SK-N-SH (cell line): ENCODE data around the gene PHPT1. TPM values are rescaled to one million over a fixed set of nuclear protein-coding genes. Genes with fewer than 3 reads are reported as not detected.

ENCODE experiments used
- CTCF ChIA-PET: fragments of 300-600, 350-600 bp; formaldehyde crosslinking; extraction: SDS; loops from one replicate; lab custom pipeline; 2021; lab: Yijun Ruan, JAX
- POLR2A ChIA-PET: fragments of 350-600 bp; sonication (Branson Sonifier 250); formaldehyde crosslinking; extraction: SDS; loops from one replicate; lab custom pipeline; 2020; ENCODE audit warnings: antibody characterized with exemption, inconsistent platforms; lab: Yijun Ruan, JAX
- DNase-seq: peaks from one replicate; pipeline ENCODE4 v3.0.0; 2012
- H2AFZ ChIP-seq: fragments of 200-600 bp; sonication (generic); 2 replicates; pipeline ENCODE4 v1.8.1; 2016; ENCODE audit warnings: antibody characterized with exemption, mild to moderate bottlenecking, low read depth
- H3F3A ChIP-seq: fragments of 200-600 bp; sonication (generic); replicated peaks from 2 replicates; pipeline ENCODE3; 2016; ENCODE audit warnings: antibody characterized with exemption, mild to moderate bottlenecking; ENCODE audit not compliant: insufficient read depth
- H3K27ac ChIP-seq, 2 experiments: fragments of 200-500 bp in 1 of 2; fragments of 200-600 bp in 1 of 2; sonication (Bioruptor generic) in 1 of 2; sonication (generic), shearing (Covaris generic) in 1 of 2; 2 replicates each; pipeline versions ENCODE4 v1.5.1 to v1.6.1; 2014 to 2016; ENCODE audit warnings: low read depth in 2 of 2, inconsistent platforms in 1 of 2, low read length in 1 of 2, mild to moderate bottlenecking in 1 of 2, mixed read lengths in 1 of 2
- H3K27me3 ChIP-seq: fragments of 200-600 bp; sonication (generic), shearing (Covaris generic); 2 replicates; pipeline ENCODE4 v1.6.1; 2016; ENCODE audit warnings: mixed run types; ENCODE audit not compliant: insufficient read depth
- H3K36me3 ChIP-seq, 2 experiments: fragments of 200-500 bp in 1 of 2; fragments of 200-600 bp in 1 of 2; sonication (Bioruptor generic) in 1 of 2; sonication (generic) in 1 of 2; replicated peaks in 1 of 2; 2 replicates each; pipeline versions ENCODE3 to v1.5.1; 2014 to 2016; ENCODE audit warnings: low read length in 1 of 2, mild to moderate bottlenecking in 1 of 2; ENCODE audit not compliant: insufficient read depth in 2 of 2, control insufficient read depth in 1 of 2
- H3K4me1 ChIP-seq, 2 experiments: fragments of 200-500 bp in 1 of 2; fragments of 200-600 bp in 1 of 2; sonication (Bioruptor generic) in 1 of 2; sonication (generic), shearing (Covaris generic) in 1 of 2; 2 replicates each; pipeline versions ENCODE4 v1.5.1 to v1.6.1; 2014 to 2016; ENCODE audit warnings: low read depth in 1 of 2, low read length in 1 of 2, mixed run types in 1 of 2; ENCODE audit not compliant: insufficient read depth in 2 of 2, control insufficient read depth in 1 of 2
- H3K4me2 ChIP-seq: fragments of 200-600 bp; sonication (generic), shearing (Covaris generic); 2 replicates; pipeline ENCODE4 v1.6.1; 2017; ENCODE audit warnings: mixed run types
- H3K4me3 ChIP-seq, 2 experiments: fragments of 200-500 bp in 1 of 2; fragments of 200-600 bp in 1 of 2; sonication (Bioruptor generic) in 1 of 2; sonication (generic), shearing (Covaris generic) in 1 of 2; 2 replicates each; pipeline versions ENCODE4 v1.5.1 to v1.8.1; 2014 to 2016; ENCODE audit warnings: low read depth in 2 of 2, inconsistent platforms in 1 of 2, low read length in 1 of 2, mild to moderate bottlenecking in 1 of 2, mixed read lengths in 1 of 2, moderate library complexity in 1 of 2
- H3K79me2 ChIP-seq: fragments of 200-600 bp; sonication (generic); 2 replicates; pipeline ENCODE4 v1.8.1; 2017; ENCODE audit warnings: mild to moderate bottlenecking; ENCODE audit not compliant: insufficient read depth
- H3K9ac ChIP-seq: fragments of 200-600 bp; sonication (generic); 2 replicates; pipeline ENCODE4 v1.6.1; 2017; ENCODE audit warnings: mixed run types
- H3K9me2 ChIP-seq: fragments of 200-600 bp; sonication (generic); 2 replicates; pipeline ENCODE4 v1.6.1; 2017; ENCODE audit warnings: mixed run types
- H3K9me3 ChIP-seq: fragments of 200-600 bp; sonication (generic); 2 replicates; pipeline ENCODE4 v1.6.1; 2017; ENCODE audit warnings: mixed run types, mild to moderate bottlenecking, moderate library complexity
- H4K20me1 ChIP-seq: fragments of 200-600 bp; sonication (generic); 2 replicates; pipeline ENCODE4 v1.6.1; 2017; ENCODE audit warnings: mild to moderate bottlenecking, mixed run types; ENCODE audit not compliant: insufficient read depth
- CTCF ChIP-seq: fragments of 200-600 bp; sonication (generic); IDR thresholded peaks from 2 replicates; pipeline ENCODE4 v1.6.1; 2017; ENCODE audit warnings: antibody characterized with exemption, mild to moderate bottlenecking, moderate library complexity
- EZH2phosphoT487 ChIP-seq: fragments of 200-600 bp; sonication (generic); IDR thresholded peaks from 2 replicates; pipeline ENCODE4 v1.6.1; 2017; ENCODE audit warnings: low read depth, mixed run types, mild to moderate bottlenecking, antibody characterized with exemption, moderate library complexity, borderline replicate concordance
- FOSL2 ChIP-seq: IDR thresholded peaks from 2 replicates; pipeline ENCODE4 v1.4.0; 2012; ENCODE audit warnings: low read depth, mild to moderate bottlenecking, moderate library complexity, borderline replicate concordance
- MAX ChIP-seq: IDR thresholded peaks from 2 replicates; pipeline ENCODE4 v1.4.0; 2012; ENCODE audit warnings: low read depth
- MEF2A ChIP-seq: IDR thresholded peaks from 2 replicates; pipeline ENCODE4 v1.4.0; 2012; ENCODE audit warnings: low read depth, borderline replicate concordance
- MXI1 ChIP-seq: IDR thresholded peaks from 2 replicates; pipeline ENCODE4 v1.6.1; 2012; ENCODE audit warnings: mild to moderate bottlenecking, low read depth, low read length, improper control_type of control experiment
- RAD21 ChIP-seq: IDR thresholded peaks from 2 replicates; pipeline ENCODE4 v1.6.1; 2012; ENCODE audit warnings: mild to moderate bottlenecking, low read length
- RCOR1 ChIP-seq: fragments of 150-350 bp; IDR thresholded peaks from 2 replicates; pipeline ENCODE4 v1.6.1; 2017; ENCODE audit warnings: antibody characterized with exemption, low read length
- RFX5 ChIP-seq: IDR thresholded peaks from 2 replicates; pipeline ENCODE4 v1.6.1; 2012; ENCODE audit warnings: mild to moderate bottlenecking, improper control_type of control experiment, low read length
- SIN3A ChIP-seq: IDR thresholded peaks from 2 replicates; pipeline ENCODE4 v1.6.1; 2012; ENCODE audit warnings: low read depth, mild to moderate bottlenecking, low read length, moderate library complexity, borderline replicate concordance
- TAF1 ChIP-seq: IDR thresholded peaks from 2 replicates; pipeline ENCODE4 v1.6.1; 2012; ENCODE audit warnings: low read depth, mild to moderate bottlenecking, low read length, moderate library complexity, borderline replicate concordance
- TCF12 ChIP-seq: IDR thresholded peaks from 2 replicates; pipeline ENCODE4 v1.4.0; 2012
- TEAD4 ChIP-seq: IDR thresholded peaks from 2 replicates; pipeline ENCODE4 v1.4.0; 2012; ENCODE audit warnings: mild to moderate bottlenecking, borderline replicate concordance; ENCODE audit not compliant: insufficient read depth
- WGBS: methylation state at CpG from one replicate; pipeline ENCODE4 v1.1.6; 2017; ENCODE audit warnings: low lambda C conversion rate; 5-methylcytosine and 5-hydroxymethylcytosine counted together
- polyA plus RNA-seq, 3 experiments: library from polyadenylated mRNA; depleted of rRNA; stranded (reverse); fragments of >200 nt; gene quantifications; 2 replicates each; pipeline ENCODE4 v1.2.3, GENCODE V29; 2012
- TF ChIP-seq, protein P1 (sequence below): fragments of 150-350 bp; IDR thresholded peaks from 2 replicates; pipeline ENCODE4 v1.6.1; 2017; ENCODE audit warnings: antibody characterized with exemption, low read length, low read depth, borderline replicate concordance
- TF ChIP-seq, protein P2 (sequence below): fragments of 150-350 bp; IDR thresholded peaks from 2 replicates; pipeline ENCODE4 v1.6.1; 2016; ENCODE audit warnings: mild to moderate bottlenecking, low read depth, low read length

PHPT1 gene
- polyA plus RNA-seq, 1 of the 3 experiments (the other 2 are of a cell fraction), result 517 TPM

GRCh38 chr9:136849038-136849959 is at the start of gene PHPT1 (continued):
- TF ChIP-seq EZH2phosphoT487 (no peak), TEAD4 (no peak), SIN3A (peak; percentile 62; the same call in 1 of the 2 replicates), FOSL2 (no peak), TAF1 (peak; percentile 41; the same call in 1 of the 2 replicates), RFX5 (no peak), MAX (peak; percentile 87; the same call in 1 of the 2 replicates), RAD21 (no peak)
- TF ChIP-seq, protein P1, sequence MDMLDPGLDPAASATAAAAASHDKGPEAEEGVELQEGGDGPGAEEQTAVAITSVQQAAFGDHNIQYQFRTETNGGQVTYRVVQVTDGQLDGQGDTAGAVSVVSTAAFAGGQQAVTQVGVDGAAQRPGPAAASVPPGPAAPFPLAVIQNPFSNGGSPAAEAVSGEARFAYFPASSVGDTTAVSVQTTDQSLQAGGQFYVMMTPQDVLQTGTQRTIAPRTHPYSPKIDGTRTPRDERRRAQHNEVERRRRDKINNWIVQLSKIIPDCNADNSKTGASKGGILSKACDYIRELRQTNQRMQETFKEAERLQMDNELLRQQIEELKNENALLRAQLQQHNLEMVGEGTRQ, result peak; percentile 31; the same call in 1 of the 2 replicates
- TF ChIP-seq, protein P2, sequence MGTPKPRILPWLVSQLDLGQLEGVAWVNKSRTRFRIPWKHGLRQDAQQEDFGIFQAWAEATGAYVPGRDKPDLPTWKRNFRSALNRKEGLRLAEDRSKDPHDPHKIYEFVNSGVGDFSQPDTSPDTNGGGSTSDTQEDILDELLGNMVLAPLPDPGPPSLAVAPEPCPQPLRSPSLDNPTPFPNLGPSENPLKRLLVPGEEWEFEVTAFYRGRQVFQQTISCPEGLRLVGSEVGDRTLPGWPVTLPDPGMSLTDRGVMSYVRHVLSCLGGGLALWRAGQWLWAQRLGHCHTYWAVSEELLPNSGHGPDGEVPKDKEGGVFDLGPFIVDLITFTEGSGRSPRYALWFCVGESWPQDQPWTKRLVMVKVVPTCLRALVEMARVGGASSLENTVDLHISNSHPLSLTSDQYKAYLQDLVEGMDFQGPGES, result peak; percentile 88

GRCh38 chr9:136799854-136800657 is 49.2 kb upstream of the PHPT1 start:
- Histone ChIP-seq H3K4me2 (peak overlapping the region; percentile 97), H3K27me3 (no peaks in the 10 kb centered on the region), H2AFZ (peak overlapping the region; percentile 74; the same call in 1 of the 2 replicates), H3K4me1 (peaks cover 5 to 40% of the 10 kb centered on the region in 2 experiments; a peak in 2 of 4 replicates), H3K9me3 (no peaks in the 10 kb centered on the region), H3K27ac (peak overlapping the region in 1 of 2 experiments; percentile 54; a peak in 2 of 4 replicates), H3K9me2 (no peaks in the 10 kb centered on the region), H3K36me3 (peaks cover 0 to 3% of the 10 kb centered on the region in 2 experiments), H3K9ac (peak overlapping the region; percentile 25; the same call in 1 of the 2 replicates), H4K20me1 (no peaks in the 10 kb centered on the region), H3K79me2 (no peaks in the 10 kb centered on the region), H3K4me3 (peak overlapping the region; percentile 51 to 66), H3F3A (peaks cover 14% of the 10 kb centered on the region)
- ChIA-PET POLR2A (interaction anchor here (1.2 kb wide), 1 partner anchor 40 kb away, joined by 4 read pairs; no protein-coding TSS in a partner anchor), CTCF (interaction anchor here (0.8 to 2.8 kb wide), 9 partner anchors 10 to 144 kb away, joined by 3 to 14 read pairs (median 5); partner anchors contain the start of genes AJM1, C8G, FBXW5 and LCN8)
- no peak for TF ChIP-seq TCF12
- no peak for TF ChIP-seq RCOR1
- peak; percentile 11; the same call in 1 of the 2 replicates for TF ChIP-seq MXI1
- TF ChIP-seq MEF2A, result no peak
- peak; percentile 30; the same call in 1 of the 2 replicates for TF ChIP-seq MAX
- TF ChIP-seq CTCF, result no peak
- WGBS, result 3% methylated on average over 23 of the region's 63 CpGs
- DNase-seq, result peak; percentile 97
